Stimulated activated naive CD4-positive, alpha-beta T cell treated with Interleukin-2 at 50 U/mL for 16 hours (primary cell): ENCODE results near the gene PPP1R12A.
"Not testable (repeated sequence)": the region's sequence is repeated elsewhere in the genome, so short reads cannot be mapped to it uniquely, and the experiment has no call there.

ENCODE experiments used
- DNase-seq: peaks from one replicate; lab custom pipeline; 2025; lab: John Stamatoyannopoulos, UW

Gene PPP1R12A

GRCh38 chr12:79891506-79892162 lies 43.3 kb downstream of the PPP1R12A start:
- DNase-seq, result no peak

GRCh38 chr12:79887890-79888289 lies 47.0 kb downstream of the PPP1R12A start:
- DNase-seq, result no peak

- DNase-seq, result no peak
These were observed 47.9 kb downstream of the PPP1R12A start for GRCh38 chr12:79886917-79887519.

GRCh38 chr12:79885911-79886490 lies 48.9 kb downstream of the PPP1R12A start:
- DNase-seq, result no peak

GRCh38 chr12:79884401-79885006 lies 50.4 kb downstream of the PPP1R12A start:
- no peak for DNase-seq

- DNase-seq, result no peak
These were observed 51.7 kb downstream of the PPP1R12A start for GRCh38 chr12:79883216-79883615.

- no peak for DNase-seq
These were observed 53.5 kb downstream of the PPP1R12A start for GRCh38 chr12:79881351-79881750.

- DNase-seq, result not testable (repeated sequence)
These were observed 56.4 kb downstream of the PPP1R12A start for GRCh38 chr12:79878506-79878905.

GRCh38 chr12:79877246-79877645 lies 57.7 kb downstream of the PPP1R12A start:
- no peak for DNase-seq

- DNase-seq, result no peak
These were observed 60.2 kb downstream of the PPP1R12A start for GRCh38 chr12:79874665-79875064.

- no peak for DNase-seq
These were observed 61.7 kb downstream of the PPP1R12A start for GRCh38 chr12:79873201-79873600.

- no peak for DNase-seq
These were observed 63.3 kb downstream of the PPP1R12A start for GRCh38 chr12:79871621-79872020.

- DNase-seq, result no peak
These were observed 64.0 kb downstream of the PPP1R12A start for GRCh38 chr12:79870916-79871315.

GRCh38 chr12:79859646-79860045 lies 75.3 kb downstream of the PPP1R12A start:
- no peak for DNase-seq

- no peak for DNase-seq
These were observed 76.4 kb downstream of the PPP1R12A start for GRCh38 chr12:79858518-79858917.

GRCh38 chr12:79857675-79858074 lies 77.2 kb downstream of the PPP1R12A start:
- DNase-seq, result no peak

- DNase-seq, result no peak
These were observed 84.1 kb downstream of the PPP1R12A start for GRCh38 chr12:79850610-79851299.

GRCh38 chr12:79848339-79848738 lies 86.6 kb downstream of the PPP1R12A start:
- DNase-seq, result no peak

- DNase-seq, result no peak
These were observed 87.5 kb downstream of the PPP1R12A start for GRCh38 chr12:79847417-79847816.

GRCh38 chr12:79844693-79845092 lies 90.2 kb downstream of the PPP1R12A start:
- no peak for DNase-seq

GRCh38 chr12:79843978-79844377 lies 90.9 kb downstream of the PPP1R12A start:
- DNase-seq, result no peak

GRCh38 chr12:79842630-79843029 lies 92.3 kb downstream of the PPP1R12A start:
- DNase-seq, result no peak

GRCh38 chr12:79841878-79842265 lies 93.0 kb downstream of the PPP1R12A start:
- DNase-seq, result no peak
